Stimulated activated CD4-positive, alpha-beta T cell treated with anti-CD3 and anti-CD28 coated beads, Interleukin-15, amount 100 ng/mL, for 24 hours (primary cell): Measurements from ENCODE around the gene PPP2R2D.

Source experiments
- DNase-seq: peaks from one replicate; pipeline ENCODE4 v3.0.0-alpha.2; 2020

The PPP2R2D gene

GRCh38 chr10:131900350-131901152 is at the start of gene PPP2R2D:
TSS of gene PPP2R2D (plus strand) at chr10:131901008. CDS start at chr10:131901149, 141 bp downstream.
- DNase-seq = peak; percentile 96

GRCh38 chr10:131851346-131851745 is 49.5 kb upstream of the PPP2R2D start:
- no peak for DNase-seq

GRCh38 chr10:131852176-131852822 is 48.5 kb upstream of the PPP2R2D start:
- DNase-seq = no peak

- DNase-seq = no peak
Measured at GRCh38 chr10:131852823-131853609, 47.8 kb upstream of the PPP2R2D start.

- DNase-seq = no peak
Measured at GRCh38 chr10:131853610-131853964, 47.2 kb upstream of the PPP2R2D start.

- DNase-seq = no peak
Measured at GRCh38 chr10:131854579-131855335, 46.1 kb upstream of the PPP2R2D start.

- DNase-seq = no peak
Measured at GRCh38 chr10:131855461-131856401, 45.1 kb upstream of the PPP2R2D start.

GRCh38 chr10:131856441-131857094 is 44.2 kb upstream of the PPP2R2D start:
- DNase-seq = no peak

GRCh38 chr10:131857156-131858117 is 43.4 kb upstream of the PPP2R2D start:
- DNase-seq = no peak

- no peak for DNase-seq
Measured at GRCh38 chr10:131858118-131858515, 42.7 kb upstream of the PPP2R2D start.

GRCh38 chr10:131858583-131859340 is 42.0 kb upstream of the PPP2R2D start:
- no peak for DNase-seq

- no peak for DNase-seq
Measured at GRCh38 chr10:131859341-131860020, 41.3 kb upstream of the PPP2R2D start.

- no peak for DNase-seq
Measured at GRCh38 chr10:131860311-131860710, 40.5 kb upstream of the PPP2R2D start.

- DNase-seq = no peak
Measured at GRCh38 chr10:131860806-131861440, 39.9 kb upstream of the PPP2R2D start.

- DNase-seq = no peak
Measured at GRCh38 chr10:131862548-131862947, 38.3 kb upstream of the PPP2R2D start.

GRCh38 chr10:131865223-131865917 is 35.4 kb upstream of the PPP2R2D start:
- DNase-seq = no peak

- DNase-seq = no peak
Measured at GRCh38 chr10:131866673-131867072, 34.1 kb upstream of the PPP2R2D start.
